ENCODE data around the gene SNX8. TPM values are rescaled to one million over a fixed set of nuclear protein-coding genes. Genes with fewer than 3 reads are reported as not detected.
A peak's percentile ranks its signal among the peaks of the same experiment; 100 is the strongest.

Gene SNX8
- total and polyA plus RNA-seq, 9 of the 15 experiments (the other 6 are each of a cell fraction or from before 2014, with no cell fraction given): 2.7 to 51.6 (median 16.9) TPM

DNA sequence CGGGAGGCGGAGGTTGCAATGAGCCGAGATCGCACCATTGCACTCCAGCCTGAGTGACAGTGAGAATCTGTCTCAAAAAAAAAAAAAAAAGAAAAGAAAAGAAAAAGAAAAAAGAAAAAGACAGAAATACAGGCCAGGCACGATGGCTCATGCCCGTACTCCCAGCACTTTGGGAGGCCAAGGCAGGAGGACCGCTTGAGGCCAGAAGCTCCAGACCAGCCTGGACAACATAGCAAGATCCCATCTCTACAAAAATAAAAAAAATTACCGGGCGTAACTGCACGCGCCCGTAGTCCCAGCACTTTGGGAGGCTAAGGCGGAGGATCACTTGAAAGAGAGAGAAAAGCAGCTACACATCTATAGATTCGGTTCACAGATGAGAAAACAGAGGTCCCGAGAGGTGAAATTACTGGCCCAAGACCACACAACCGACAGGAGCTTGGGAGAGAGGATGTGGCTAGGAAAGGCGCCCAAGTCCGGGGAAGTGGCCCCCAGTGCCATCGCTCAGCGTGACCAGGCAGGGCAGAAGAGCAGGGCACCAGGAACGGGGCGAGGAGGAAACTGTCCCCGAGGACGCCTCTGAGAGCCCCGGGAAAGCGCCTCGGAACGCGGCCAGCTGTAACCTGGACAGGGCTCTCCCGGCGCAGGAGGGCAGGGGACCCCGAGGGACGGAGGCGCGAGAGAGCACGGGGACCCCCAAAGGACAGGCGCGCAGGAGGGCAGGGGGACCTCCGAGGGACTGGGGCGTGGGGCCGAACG is 612 bp downstream of the SNX8 start (continued):
- TF ChIP-seq ETV1 (tag; conservative IDR thresholded peaks at IDR 0.05; ENCODE audit: low read depth): no peak
- TF ChIP-seq, protein P1, sequence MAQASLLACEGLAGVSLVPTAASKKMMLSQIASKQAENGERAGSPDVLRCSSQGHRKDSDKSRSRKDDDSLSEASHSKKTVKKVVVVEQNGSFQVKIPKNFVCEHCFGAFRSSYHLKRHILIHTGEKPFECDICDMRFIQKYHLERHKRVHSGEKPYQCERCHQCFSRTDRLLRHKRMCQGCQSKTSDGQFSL (CRISPR knock-in tag; IDR thresholded peaks at IDR 0.05): no peak
- TF ChIP-seq, protein P1 (tag; IDR thresholded peaks at IDR 0.05): no peak
- no peak for TF ChIP-seq FUS (optimal IDR thresholded peaks at IDR 0.05; ENCODE audit: low read depth, low read length)
- TF ChIP-seq ZBTB17 (CRISPR knock-in tag; IDR thresholded peaks at IDR 0.05): no peak
- TF ChIP-seq ZNF282 (CRISPR knock-in tag; IDR thresholded peaks at IDR 0.05): no peak
- TF ChIP-seq XRCC5 (IDR thresholded peaks at IDR 0.05; ENCODE audit: low read depth, low read length): no peak
- no peak for TF ChIP-seq SUPT5H (IDR thresholded peaks at IDR 0.05)
- no peak for TF ChIP-seq RBM39 (optimal IDR thresholded peaks at IDR 0.05; ENCODE audit: low read depth, low read length)
- TF ChIP-seq SMC3 (conservative IDR thresholded peaks at IDR 0.05; ENCODE audit: insufficient read depth, low read depth, low read length): no peak
- no peak for TF ChIP-seq COPS2 (conservative IDR thresholded peaks at IDR 0.05)
- 0 out of 4 replicates have a peak, but pooled peaks of 1 of the 2 experiments have one; percentile 15 for TF ChIP-seq SIN3A (IDR thresholded peaks at IDR 0.05; ENCODE audit: borderline replicate concordance in 2 of 2, control insufficient read depth in 1 of 2, low read depth in 2 of 2, low read length in 2 of 2)

Measured in K562 (cell line).